Neural progenitor cell (in vitro differentiated cells): Measurements from ENCODE around the gene URB1. TPM values are rescaled to one million over a fixed set of nuclear protein-coding genes. Genes with fewer than 3 reads are reported as not detected.
A peak's percentile ranks its signal among the peaks of the same experiment; 100 is the strongest.

Experiments used
- DNase-seq: peaks from one replicate; pipeline ENCODE4 v3.0.0-alpha.2; 2016; ENCODE audit warnings: low spot score
- H2AFZ ChIP-seq: fragments of 200-600 bp; sonication (generic); replicated peaks from 2 replicates; pipeline ENCODE4 v1.6.1; 2016; ENCODE audit warnings: antibody characterized with exemption
- H3F3A ChIP-seq: fragments of 200-600 bp; sonication (generic); 2 replicates; pipeline ENCODE4 v1.6.1; 2016; ENCODE audit warnings: antibody characterized with exemption, low read depth
- H3K27ac ChIP-seq: fragments of 200-600 bp; sonication (generic); 2 replicates; pipeline ENCODE4 v1.5.1; 2016; ENCODE audit warnings: mild to moderate bottlenecking
- H3K27me3 ChIP-seq: fragments of 200-600 bp; sonication (generic); 2 replicates; pipeline ENCODE4 v1.6.1; 2016; ENCODE audit warnings: mild to moderate bottlenecking, moderate library complexity
- H3K36me3 ChIP-seq: fragments of 200-600 bp; sonication (generic); 2 replicates; pipeline ENCODE4 v1.5.1; 2016
- H3K4me1 ChIP-seq: fragments of 200-600 bp; sonication (generic); 2 replicates; pipeline ENCODE4 v1.6.1; 2016; ENCODE audit warnings: mixed run types
- H3K4me2 ChIP-seq: fragments of 200-600 bp; sonication (generic); 2 replicates; pipeline ENCODE4 v1.6.1; 2016
- H3K4me3 ChIP-seq: fragments of 200-600 bp; sonication (generic); 2 replicates; pipeline ENCODE4 v1.5.1; 2016
- H3K79me2 ChIP-seq: fragments of 200-600 bp; sonication (generic); 2 replicates; pipeline ENCODE4 v1.6.1; 2016; ENCODE audit warnings: low read depth
- H3K9ac ChIP-seq: fragments of 200-600 bp; sonication (generic); 2 replicates; pipeline ENCODE4 v1.6.1; 2016
- H3K9me3 ChIP-seq: fragments of 200-600 bp; sonication (generic); 2 replicates; pipeline ENCODE4 v1.5.1; 2016; ENCODE audit warnings: low read depth
- H4K20me1 ChIP-seq: fragments of 200-600 bp; sonication (generic); 2 replicates; pipeline ENCODE4 v1.6.1; 2016; ENCODE audit warnings: low read depth
- H3K27ac Mint-ChIP-seq: 3 replicates; pipeline ENCODE4 v1.8.0; 2021; ENCODE audit warnings: mixed read lengths
- H3K27me3 Mint-ChIP-seq: 2 replicates; pipeline ENCODE4 v1.8.0; 2022; ENCODE audit warnings: low read depth, mild to moderate bottlenecking, inconsistent platforms, moderate library complexity, mixed read lengths; ENCODE audit not compliant: insufficient read depth
- H3K36me3 Mint-ChIP-seq: 3 replicates; pipeline ENCODE4 v1.8.0; 2021; ENCODE audit warnings: mixed read lengths
- H3K4me1 Mint-ChIP-seq: 3 replicates; pipeline ENCODE4 v1.8.0; 2021; ENCODE audit warnings: mixed read lengths
- H3K4me3 Mint-ChIP-seq: 3 replicates; pipeline ENCODE4 v1.8.0; 2021; ENCODE audit warnings: mild to moderate bottlenecking, moderate library complexity, mixed read lengths
- H3K9me3 Mint-ChIP-seq: 3 replicates; pipeline ENCODE4 v1.8.0; 2020; ENCODE audit warnings: mixed read lengths
- CTCF ChIP-seq: fragments of 200-600 bp; sonication (generic); IDR thresholded peaks from 2 replicates; pipeline ENCODE4 v1.5.1; 2017; ENCODE audit warnings: antibody characterized with exemption, mild to moderate bottlenecking
- EZH2 ChIP-seq: fragments of 200-600 bp; sonication (generic); IDR thresholded peaks from 2 replicates; pipeline ENCODE4 v1.6.1; 2017; ENCODE audit warnings: antibody characterized with exemption, mild to moderate bottlenecking, moderate library complexity
- EZH2phosphoT487 ChIP-seq: fragments of 200-600 bp; sonication (generic); IDR thresholded peaks from 2 replicates; pipeline ENCODE4 v1.6.1; 2017; ENCODE audit warnings: antibody characterized with exemption
- total RNA-seq: library from RNA; depleted of rRNA; stranded (reverse); fragments of >200 nt; gene quantifications from 2 replicates; pipeline ENCODE4 v1.2.3, GENCODE V29; 2015; ENCODE audit warnings: low replicate concordance

URB1 gene
- total RNA-seq, 1 donor from 2014 or later, result 7.7 TPM

- Histone ChIP-seq H3F3A (peaks cover 15% of the 10 kb centered on the region), H3K4me1 (peaks cover 21% of the 10 kb centered on the region), H2AFZ (no peak overlapping the region), H3K9ac (no peak overlapping the region), H3K27ac (no peak overlapping the region), H3K36me3 (peaks cover 15% of the 10 kb centered on the region), H4K20me1 (peaks cover 7% of the 10 kb centered on the region), H3K4me2 (no peak overlapping the region), H3K27me3 (no peaks in the 10 kb centered on the region), H3K4me3 (no peak overlapping the region), H3K79me2 (no peaks in the 10 kb centered on the region), H3K9me3 (peaks cover 5% of the 10 kb centered on the region)
- H3K27ac Mint-ChIP-seq, result no peak overlapping the region
- peaks cover 60% of the 10 kb centered on the region for H3K36me3 Mint-ChIP-seq
- no peak overlapping the region for H3K4me3 Mint-ChIP-seq
- TF ChIP-seq CTCF (no peak), EZH2 (no peak), EZH2phosphoT487 (no peak)
- H3K27me3 Mint-ChIP-seq, result peaks cover 9% of the 10 kb centered on the region
- peaks cover 14% of the 10 kb centered on the region for H3K9me3 Mint-ChIP-seq
- DNase-seq, result no peak
- H3K4me1 Mint-ChIP-seq, result peaks cover 35% of the 10 kb centered on the region
Observed at GRCh38 chr21:32337206-32337605, 55.6 kb downstream of the URB1 start.

DNA sequence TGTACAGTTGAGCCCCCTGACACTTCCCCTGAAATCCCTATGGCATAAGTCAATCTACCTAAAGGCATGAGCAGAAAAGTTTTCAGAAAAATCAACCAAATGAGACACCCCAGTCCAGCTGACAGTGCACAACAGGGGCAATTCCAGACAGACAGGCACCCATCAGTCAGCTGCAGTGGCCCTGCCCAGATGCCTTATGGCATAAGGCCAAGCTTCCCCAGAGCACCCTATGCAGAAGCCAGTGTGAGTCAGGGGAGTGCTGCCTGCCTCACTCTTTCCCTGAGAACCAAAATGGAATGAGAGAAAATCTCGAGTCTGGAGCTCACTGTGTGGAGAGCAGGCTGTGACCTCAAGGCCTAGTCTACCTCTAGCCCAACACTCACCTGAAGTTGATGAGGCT lies 56.1 kb downstream of the URB1 start:
- Histone ChIP-seq H3K79me2 (no peaks in the 10 kb centered on the region), H4K20me1 (peaks cover 12% of the 10 kb centered on the region), H3K4me3 (no peak overlapping the region), H2AFZ (no peak overlapping the region), H3K4me2 (no peak overlapping the region), H3F3A (peaks cover 20% of the 10 kb centered on the region), H3K4me1 (peaks cover 26% of the 10 kb centered on the region), H3K27ac (no peak overlapping the region), H3K9me3 (peaks cover 5% of the 10 kb centered on the region), H3K27me3 (no peaks in the 10 kb centered on the region), H3K36me3 (peaks cover 15% of the 10 kb centered on the region), H3K9ac (no peak overlapping the region)
- Mint-ChIP-seq H3K27me3 (peaks cover 9% of the 10 kb centered on the region), H3K4me3 (no peak overlapping the region), H3K27ac (no peak overlapping the region), H3K9me3 (peaks cover 15% of the 10 kb centered on the region), H3K36me3 (peaks cover 61% of the 10 kb centered on the region), H3K4me1 (peaks cover 40% of the 10 kb centered on the region)
- no peak for TF ChIP-seq CTCF
- DNase-seq, result no peak

- Histone ChIP-seq H3K4me3 (no peak overlapping the region), H3F3A (peaks cover 28% of the 10 kb centered on the region), H3K79me2 (no peaks in the 10 kb centered on the region), H3K27ac (peak overlapping the region; percentile 37), H3K36me3 (peaks cover 15% of the 10 kb centered on the region), H3K9me3 (peaks cover 5% of the 10 kb centered on the region), H4K20me1 (peaks cover 20% of the 10 kb centered on the region), H3K4me2 (no peak overlapping the region), H3K4me1 (peaks cover 34% of the 10 kb centered on the region), H3K9ac (peak overlapping the region; percentile 16), H3K27me3 (no peaks in the 10 kb centered on the region), H2AFZ (no peak overlapping the region)
- Mint-ChIP-seq H3K27ac (no peak overlapping the region), H3K4me3 (no peak overlapping the region), H3K36me3 (peaks cover 60% of the 10 kb centered on the region), H3K4me1 (peaks cover 48% of the 10 kb centered on the region), H3K27me3 (peaks cover 10% of the 10 kb centered on the region), H3K9me3 (peaks cover 15% of the 10 kb centered on the region)
- TF ChIP-seq EZH2phosphoT487 (no peak), EZH2 (no peak), CTCF (no peak)
- DNase-seq, result no peak
Observed at GRCh38 chr21:32335601-32336575, 56.9 kb downstream of the URB1 start.
